HCT116 (cell line): Measurements from ENCODE around the gene ZBBX. TPM values are rescaled to one million over a fixed set of nuclear protein-coding genes. Genes with fewer than 3 reads are reported as not detected.

Source experiments
- ATAC-seq: fragments of 200-7000 bp; cut with Tn5 transposase; 2 replicates; pipeline ENCODE4 v1.9.1; 2020; ENCODE audit warnings: mild to moderate bottlenecking, moderate library complexity
- BruUV-seq: library from RNA; stranded (reverse); fragments of 400-500 nt; replicated peaks from 2 replicates; lab custom pipeline; 2021; lab: Mats Ljungman, UMichigan
- CTCF ChIA-PET: fragments of 300-600 bp; sonication (Branson Sonifier 250); formaldehyde crosslinking; loops from one replicate; lab custom pipeline; 2021; ENCODE audit warnings: antibody characterized with exemption; lab: Charles Lee
- POLR2A ChIA-PET: fragments of 300-600, 350-600 bp; sonication (Branson Sonifier 250); formaldehyde crosslinking; loops from one replicate; lab custom pipeline; 2021; ENCODE audit warnings: antibody characterized with exemption; lab: Charles Lee
- RAD21 ChIA-PET, 2 experiments: fragments of 300-600 bp; sonication (Branson Sonifier 250); formaldehyde crosslinking; loops; one replicate each; lab custom pipeline; 2023; ENCODE audit warnings: low total read pairs in 2 of 2; ENCODE audit not compliant: uncharacterized antibody in 2 of 2, unreplicated experiment in 2 of 2, low non-redundant PET in 1 of 2; lab: Charles Lee
- DNase-seq: peaks from one replicate; pipeline ENCODE4 v3.0.0-alpha.2; 2010; ENCODE audit warnings: low read depth, low spot score
- H2AFZ ChIP-seq: fragments of 200-600 bp; shearing (Covaris generic), sonication (generic); 2 replicates; pipeline ENCODE4 v1.6.1; 2017; ENCODE audit warnings: low read depth, mixed run types, mixed read lengths, antibody characterized with exemption, low read length; ENCODE audit not compliant: poor library complexity, severe bottlenecking
- H3K27ac ChIP-seq: 2 replicates; pipeline ENCODE4 v1.5.1; 2012; ENCODE audit warnings: low read depth, low read length
- H3K27me3 ChIP-seq: fragments of 200-600 bp; sonication (generic); 2 replicates; pipeline ENCODE4 v1.6.1; 2016; ENCODE audit warnings: mixed run types, low read length, mixed read lengths; ENCODE audit not compliant: insufficient read depth
- H3K36me3 ChIP-seq, 2 experiments: fragments of 200-500 bp in 1 of 2; fragments of 200-600 bp in 1 of 2; sonication (Bioruptor generic) in 1 of 2; sonication (generic) in 1 of 2; 2 replicates each; pipeline versions ENCODE4 v1.5.1 to v1.6.1; 2014 to 2016; ENCODE audit warnings: low read length in 2 of 2, inconsistent platforms in 1 of 2, mixed read lengths in 1 of 2, mixed run types in 1 of 2; ENCODE audit not compliant: insufficient read depth in 2 of 2, control insufficient read depth in 1 of 2
- H3K4me1 ChIP-seq, 2 experiments: fragments of 200-600 bp in 1 of 2; sonication (generic) in 1 of 2; 2 replicates each; pipeline versions ENCODE4 v1.5.1 to v1.6.1; 2012 to 2017; ENCODE audit warnings: low read length in 2 of 2, inconsistent platforms in 1 of 2, mild to moderate bottlenecking in 1 of 2, mixed read lengths in 1 of 2, mixed run types in 1 of 2, moderate library complexity in 1 of 2; ENCODE audit not compliant: insufficient read depth in 2 of 2, control insufficient read depth in 1 of 2
- H3K4me2 ChIP-seq: fragments of 200-600 bp; sonication (generic); 2 replicates; pipeline ENCODE4 v1.6.1; 2017; ENCODE audit warnings: mixed run types, low read length, mixed read lengths
- H3K4me3 ChIP-seq, 2 experiments: fragments of 200-600 bp in 1 of 2; sonication (generic) in 1 of 2; replicated peaks in 1 of 2; 2 replicates each; pipeline ENCODE4 v1.5.1; 2011 to 2016; ENCODE audit warnings: low read length in 2 of 2, control low read depth in 1 of 2, low read depth in 1 of 2, mild to moderate bottlenecking in 1 of 2, mixed read lengths in 1 of 2, mixed run types in 1 of 2
- H3K79me2 ChIP-seq: fragments of 200-600 bp; sonication (generic); 2 replicates; pipeline ENCODE4 v1.6.1; 2017; ENCODE audit warnings: mild to moderate bottlenecking, mixed run types, low read length, moderate library complexity, mixed read lengths; ENCODE audit not compliant: insufficient read depth
- H3K9ac ChIP-seq: fragments of 200-600 bp; sonication (generic); 2 replicates; pipeline ENCODE4 v1.6.1; 2016; ENCODE audit warnings: low read length, mixed read lengths
- H3K9me2 ChIP-seq: fragments of 200-600 bp; sonication (generic), shearing (Covaris generic); 2 replicates; pipeline ENCODE4 v1.6.1; 2017; ENCODE audit warnings: mixed run types, mild to moderate bottlenecking, moderate library complexity; ENCODE audit not compliant: insufficient read depth
- H3K9me3 ChIP-seq, 2 experiments: fragments of 200-500 bp in 1 of 2; fragments of 200-600 bp in 1 of 2; sonication (Bioruptor generic) in 1 of 2; sonication (generic) in 1 of 2; 2 replicates each; pipeline ENCODE4 v1.6.1; 2014 to 2017; ENCODE audit warnings: low read length in 2 of 2, mixed read lengths in 2 of 2, inconsistent platforms in 1 of 2, low read depth in 1 of 2, mild to moderate bottlenecking in 1 of 2, mixed run types in 1 of 2, moderate library complexity in 1 of 2; ENCODE audit not compliant: control insufficient read depth in 1 of 2, insufficient read depth in 1 of 2
- H4K20me1 ChIP-seq: fragments of 200-600 bp; sonication (generic), shearing (Covaris generic); 2 replicates; pipeline ENCODE4 v1.6.1; 2017; ENCODE audit warnings: mixed run types, mild to moderate bottlenecking, moderate library complexity; ENCODE audit not compliant: insufficient read depth
- CEBPB ChIP-seq: IDR thresholded peaks from 2 replicates; pipeline ENCODE4 v1.6.1; 2012; ENCODE audit warnings: low read depth
- EGR1 ChIP-seq: IDR thresholded peaks from 2 replicates; pipeline ENCODE4 v1.6.1; 2012; ENCODE audit warnings: low read depth
- ELF1 ChIP-seq: IDR thresholded peaks from 2 replicates; pipeline ENCODE4 v1.6.1; 2012; ENCODE audit warnings: low read depth, borderline replicate concordance
- EZH2phosphoT487 ChIP-seq: fragments of 200-600 bp; IDR thresholded peaks from 2 replicates; pipeline ENCODE4 v1.6.1; 2018; ENCODE audit warnings: antibody characterized with exemption, borderline replicate concordance
- FOSL1 ChIP-seq: IDR thresholded peaks from 2 replicates; pipeline ENCODE4 v1.6.1; 2012; ENCODE audit warnings: low read depth
- JUND ChIP-seq: IDR thresholded peaks from 2 replicates; pipeline ENCODE4 v1.6.1; 2012
- RAD21 ChIP-seq: IDR thresholded peaks from 2 replicates; pipeline ENCODE4 v1.6.1; 2012; ENCODE audit warnings: low read depth, mild to moderate bottlenecking
- intact Hi-C: fragments of 100-400 bp; cut with micrococcal nuclease; formaldehyde crosslinking; loops from 2 replicates; pipeline ENCODE4 v1.10.0; 2022
- total RNA-seq: library from RNA; stranded (reverse); gene quantifications from one replicate; pipeline ENCODE4 v1.2.1, GENCODE V29; 2021; ENCODE audit not compliant: unreplicated experiment

The ZBBX gene
- total RNA-seq, 1 experiment from 2014 or later: 0.81 TPM

GRCh38 chr3:167375478-167375877, 4.6 kb downstream of the ZBBX start:
- H3K4me3 ChIP-seq: no peak overlapping the region
- no peak for TF ChIP-seq CEBPB
- TF ChIP-seq JUND: no peak
- TF ChIP-seq FOSL1: no peak
- TF ChIP-seq ELF1: no peak
- intact Hi-C loops: no loop called here
- H2AFZ ChIP-seq: no peak overlapping the region
- H4K20me1 ChIP-seq: no peaks in the 10 kb centered on the region
- peaks cover 0 to 9% of the 10 kb centered on the region in 2 experiments; a peak in 3 of 4 replicates for H3K4me1 ChIP-seq
- ATAC-seq (no peak), DNase-seq (no peak)
- H3K79me2 ChIP-seq: no peaks in the 10 kb centered on the region
- ChIA-PET POLR2A (no interaction called here), CTCF (no interaction called here), RAD21 (no interaction called here)
- no TSS peak for BruUV-seq
- H3K27ac ChIP-seq: no peak overlapping the region
- no peak overlapping the region for H3K9ac ChIP-seq
- no peaks in the 10 kb centered on the region for H3K9me3 ChIP-seq
- H3K4me2 ChIP-seq: no peak overlapping the region
- H3K9me2 ChIP-seq: no peaks in the 10 kb centered on the region
- no peaks in the 10 kb centered on the region for H3K27me3 ChIP-seq
- H3K36me3 ChIP-seq: no peaks in the 10 kb centered on the region

- Histone ChIP-seq H3K9me2 (no peaks in the 10 kb centered on the region), H3K36me3 (no peaks in the 10 kb centered on the region), H3K79me2 (no peaks in the 10 kb centered on the region), H3K4me1 (no peaks in the 10 kb centered on the region), H3K27me3 (no peaks in the 10 kb centered on the region), H3K27ac (no peak overlapping the region), H3K4me2 (no peak overlapping the region), H4K20me1 (no peaks in the 10 kb centered on the region), H3K9ac (no peak overlapping the region), H2AFZ (no peak overlapping the region), H3K9me3 (no peaks in the 10 kb centered on the region), H3K4me3 (no peak overlapping the region)
- ChIA-PET RAD21 (no interaction called here), POLR2A (no interaction called here), CTCF (no interaction called here)
- ATAC-seq (no peak), DNase-seq (no peak)
- TF ChIP-seq FOSL1: no peak
- no peak for TF ChIP-seq EZH2phosphoT487
- no peak for TF ChIP-seq EGR1
- no peak for TF ChIP-seq RAD21
- no TSS peak for BruUV-seq
- intact Hi-C loops: no loop called here
These were observed 8.0 kb downstream of the ZBBX start for GRCh38 chr3:167372138-167372537.
